Vagina (tissue), 2 donors: ENCODE measurements around the gene TMEM60.

Experiments
- POLR2A ChIP-seq, 2 donors: fragments of 450-650 bp; IDR thresholded peaks; one replicate each; pipeline ENCODE4 v1.6.1; 2017; ENCODE audit warnings: antibody characterized with exemption in 2 of 2, mild to moderate bottlenecking in 2 of 2, moderate library complexity in 2 of 2
- TF ChIP-seq, protein P1 (sequence below), 3 experiments: fragments of 450-650 bp in 2 of 3; fragments of 200-600 bp in 1 of 3; sonication (generic) in 1 of 3; IDR thresholded peaks; one replicate each; pipeline ENCODE4 v1.5.1; 2017 to 2019; ENCODE audit warnings: antibody characterized with exemption in 3 of 3, mild to moderate bottlenecking in 2 of 3, moderate library complexity in 2 of 3

DNA sequence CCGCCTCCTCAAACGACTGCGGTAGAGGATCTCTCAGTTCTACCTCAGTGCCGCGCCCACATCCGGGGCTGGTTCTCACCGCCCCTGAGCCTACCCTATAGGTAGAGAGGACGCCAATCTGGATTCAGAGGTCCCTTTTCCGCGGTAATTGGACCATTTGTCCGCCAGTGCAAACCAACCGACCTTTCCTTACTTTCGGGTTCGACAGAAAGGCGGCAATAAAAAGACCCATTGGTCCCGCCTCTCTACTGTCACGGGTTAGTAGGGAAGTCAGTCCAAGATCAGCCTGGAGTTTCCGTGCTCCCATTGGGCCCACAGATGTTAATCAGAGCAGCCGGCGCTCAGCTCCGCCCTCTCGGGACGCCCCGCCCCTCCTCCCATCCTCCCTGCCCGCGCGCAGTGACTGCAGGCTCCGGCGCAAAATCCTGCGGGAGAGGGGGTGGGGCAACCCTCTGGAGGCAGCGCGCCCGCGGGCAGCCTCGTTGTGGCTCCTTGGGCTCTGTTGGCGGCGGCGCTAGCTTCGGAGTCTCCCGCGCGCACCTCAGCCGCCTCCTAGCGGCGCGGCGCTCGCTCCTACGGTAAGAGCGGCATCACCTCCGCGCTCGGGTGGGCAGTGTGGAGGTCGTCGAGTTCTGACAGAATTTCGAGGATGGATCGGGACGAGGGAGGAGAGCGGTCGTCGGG lies at the start of gene TMEM60, which contains the start of gene PHTF2:
- TF ChIP-seq, protein P1, sequence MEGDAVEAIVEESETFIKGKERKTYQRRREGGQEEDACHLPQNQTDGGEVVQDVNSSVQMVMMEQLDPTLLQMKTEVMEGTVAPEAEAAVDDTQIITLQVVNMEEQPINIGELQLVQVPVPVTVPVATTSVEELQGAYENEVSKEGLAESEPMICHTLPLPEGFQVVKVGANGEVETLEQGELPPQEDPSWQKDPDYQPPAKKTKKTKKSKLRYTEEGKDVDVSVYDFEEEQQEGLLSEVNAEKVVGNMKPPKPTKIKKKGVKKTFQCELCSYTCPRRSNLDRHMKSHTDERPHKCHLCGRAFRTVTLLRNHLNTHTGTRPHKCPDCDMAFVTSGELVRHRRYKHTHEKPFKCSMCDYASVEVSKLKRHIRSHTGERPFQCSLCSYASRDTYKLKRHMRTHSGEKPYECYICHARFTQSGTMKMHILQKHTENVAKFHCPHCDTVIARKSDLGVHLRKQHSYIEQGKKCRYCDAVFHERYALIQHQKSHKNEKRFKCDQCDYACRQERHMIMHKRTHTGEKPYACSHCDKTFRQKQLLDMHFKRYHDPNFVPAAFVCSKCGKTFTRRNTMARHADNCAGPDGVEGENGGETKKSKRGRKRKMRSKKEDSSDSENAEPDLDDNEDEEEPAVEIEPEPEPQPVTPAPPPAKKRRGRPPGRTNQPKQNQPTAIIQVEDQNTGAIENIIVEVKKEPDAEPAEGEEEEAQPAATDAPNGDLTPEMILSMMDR (IDR thresholded peaks at IDR 0.05): peak in 2 of 3 experiments; percentile 4 to 29
- TF ChIP-seq POLR2A (IDR thresholded peaks at IDR 0.05): peak in 1 of 2 donors; percentile 76
